ENCODE results near the gene PDLIM3. TPM values are rescaled to one million over a fixed set of nuclear protein-coding genes. Genes with fewer than 3 reads are reported as not detected.
"Not testable (repeated sequence)": the region's sequence is repeated elsewhere in the genome, so short reads cannot be mapped to it uniquely, and the experiment has no call there.

The PDLIM3 gene
- total RNA-seq, 1 experiment from 2014 or later = 79.0 TPM

GRCh38 chr4:185532795-185533324 lies 2.4 kb downstream of the PDLIM3 start:
- no peak for DNase-seq (ENCODE audit: low read depth, low spot score)
- in situ Hi-C loops (cut with HindIII; ENCODE audit: low pct_unique_long_range_greater_than_20kb, low sequenced_read_pairs) = no loop called here

GRCh38 chr4:185532293-185532692 lies 3.0 kb downstream of the PDLIM3 start:
- in situ Hi-C loops (cut with HindIII; ENCODE audit: low pct_unique_long_range_greater_than_20kb, low sequenced_read_pairs) = no loop called here
- no peak for DNase-seq (ENCODE audit: low read depth, low spot score)

- in situ Hi-C loops (cut with HindIII; ENCODE audit: low pct_unique_long_range_greater_than_20kb, low sequenced_read_pairs); DNase-seq (ENCODE audit: low read depth, low spot score): not testable (repeated sequence)
These were observed 3.7 kb downstream of the PDLIM3 start for GRCh38 chr4:185531654-185532053.

- DNase-seq (ENCODE audit: low read depth, low spot score) = no peak
- in situ Hi-C loops (cut with HindIII; ENCODE audit: low pct_unique_long_range_greater_than_20kb, low sequenced_read_pairs) = no loop called here
These were observed 5.9 kb downstream of the PDLIM3 start for GRCh38 chr4:185529413-185529812.

GRCh38 chr4:185524888-185525863 lies 10.1 kb downstream of the PDLIM3 start:
- no peak for DNase-seq (ENCODE audit: low read depth, low spot score)
- in situ Hi-C loops (cut with HindIII; ENCODE audit: low pct_unique_long_range_greater_than_20kb, low sequenced_read_pairs) = no loop called here

GRCh38 chr4:185523862-185524261 lies 11.4 kb downstream of the PDLIM3 start:
- in situ Hi-C loops (cut with HindIII; ENCODE audit: low pct_unique_long_range_greater_than_20kb, low sequenced_read_pairs) = no loop called here

GRCh38 chr4:185522451-185522850 lies 12.9 kb downstream of the PDLIM3 start:
- in situ Hi-C loops (cut with HindIII; ENCODE audit: low pct_unique_long_range_greater_than_20kb, low sequenced_read_pairs) = no loop called here
- no peak for DNase-seq (ENCODE audit: low read depth, low spot score)

More at GRCh38 chr4:185523862-185524261, 11.4 kb downstream of the PDLIM3 start:
- DNase-seq (ENCODE audit: low read depth, low spot score) = no peak

GRCh38 chr4:185520119-185520518 lies 15.2 kb downstream of the PDLIM3 start:
- in situ Hi-C loops (cut with HindIII; ENCODE audit: low pct_unique_long_range_greater_than_20kb, low sequenced_read_pairs) = no loop called here
- no peak for DNase-seq (ENCODE audit: low read depth, low spot score)

- in situ Hi-C loops (cut with HindIII; ENCODE audit: low pct_unique_long_range_greater_than_20kb, low sequenced_read_pairs) = no loop called here
- DNase-seq (ENCODE audit: low read depth, low spot score) = no peak
These were observed 16.8 kb downstream of the PDLIM3 start for GRCh38 chr4:185518494-185518893.

- in situ Hi-C loops (cut with HindIII; ENCODE audit: low pct_unique_long_range_greater_than_20kb, low sequenced_read_pairs) = no loop called here
These were observed 17.2 kb downstream of the PDLIM3 start for GRCh38 chr4:185518069-185518468.

GRCh38 chr4:185515248-185515647 lies 20.1 kb downstream of the PDLIM3 start:
- no peak for DNase-seq (ENCODE audit: low read depth, low spot score)
- in situ Hi-C loops (cut with HindIII; ENCODE audit: low pct_unique_long_range_greater_than_20kb, low sequenced_read_pairs) = no loop called here

More at GRCh38 chr4:185518069-185518468, 17.2 kb downstream of the PDLIM3 start:
- no peak for DNase-seq (ENCODE audit: low read depth, low spot score)

- no peak for DNase-seq (ENCODE audit: low read depth, low spot score)
- in situ Hi-C loops (cut with HindIII; ENCODE audit: low pct_unique_long_range_greater_than_20kb, low sequenced_read_pairs) = no loop called here
These were observed 21.1 kb downstream of the PDLIM3 start for GRCh38 chr4:185514182-185514697.

GRCh38 chr4:185513489-185514181 lies 21.7 kb downstream of the PDLIM3 start:
- DNase-seq (ENCODE audit: low read depth, low spot score) = no peak
- in situ Hi-C loops (cut with HindIII; ENCODE audit: low pct_unique_long_range_greater_than_20kb, low sequenced_read_pairs) = no loop called here

GRCh38 chr4:185512516-185512915 lies 22.8 kb downstream of the PDLIM3 start:
- no peak for DNase-seq (ENCODE audit: low read depth, low spot score)
- in situ Hi-C loops (cut with HindIII; ENCODE audit: low pct_unique_long_range_greater_than_20kb, low sequenced_read_pairs) = no loop called here

GRCh38 chr4:185511243-185511642 lies 24.1 kb downstream of the PDLIM3 start:
- in situ Hi-C loops (cut with HindIII; ENCODE audit: low pct_unique_long_range_greater_than_20kb, low sequenced_read_pairs); DNase-seq (ENCODE audit: low read depth, low spot score): not testable (repeated sequence)

GRCh38 chr4:185510806-185511205 lies 24.5 kb downstream of the PDLIM3 start:
- no peak for DNase-seq (ENCODE audit: low read depth, low spot score)
- in situ Hi-C loops (cut with HindIII; ENCODE audit: low pct_unique_long_range_greater_than_20kb, low sequenced_read_pairs) = no loop called here

GRCh38 chr4:185508181-185508580 lies 27.1 kb downstream of the PDLIM3 start:
- in situ Hi-C loops (cut with HindIII; ENCODE audit: low pct_unique_long_range_greater_than_20kb, low sequenced_read_pairs) = no loop called here
- no peak for DNase-seq (ENCODE audit: low read depth, low spot score)

GRCh38 chr4:185506422-185506821 lies 28.9 kb downstream of the PDLIM3 start:
- DNase-seq (ENCODE audit: low read depth, low spot score) = no peak
- in situ Hi-C loops (cut with HindIII; ENCODE audit: low pct_unique_long_range_greater_than_20kb, low sequenced_read_pairs) = no loop called here
